ENCODE results near the gene GOLT1B.
A peak's percentile ranks its signal among the peaks of the same experiment; 100 is the strongest.
"Not testable (repeated sequence)": the region's sequence is repeated elsewhere in the genome, so short reads cannot be mapped to it uniquely, and the experiment has no call there.

The GOLT1B gene

DNA sequence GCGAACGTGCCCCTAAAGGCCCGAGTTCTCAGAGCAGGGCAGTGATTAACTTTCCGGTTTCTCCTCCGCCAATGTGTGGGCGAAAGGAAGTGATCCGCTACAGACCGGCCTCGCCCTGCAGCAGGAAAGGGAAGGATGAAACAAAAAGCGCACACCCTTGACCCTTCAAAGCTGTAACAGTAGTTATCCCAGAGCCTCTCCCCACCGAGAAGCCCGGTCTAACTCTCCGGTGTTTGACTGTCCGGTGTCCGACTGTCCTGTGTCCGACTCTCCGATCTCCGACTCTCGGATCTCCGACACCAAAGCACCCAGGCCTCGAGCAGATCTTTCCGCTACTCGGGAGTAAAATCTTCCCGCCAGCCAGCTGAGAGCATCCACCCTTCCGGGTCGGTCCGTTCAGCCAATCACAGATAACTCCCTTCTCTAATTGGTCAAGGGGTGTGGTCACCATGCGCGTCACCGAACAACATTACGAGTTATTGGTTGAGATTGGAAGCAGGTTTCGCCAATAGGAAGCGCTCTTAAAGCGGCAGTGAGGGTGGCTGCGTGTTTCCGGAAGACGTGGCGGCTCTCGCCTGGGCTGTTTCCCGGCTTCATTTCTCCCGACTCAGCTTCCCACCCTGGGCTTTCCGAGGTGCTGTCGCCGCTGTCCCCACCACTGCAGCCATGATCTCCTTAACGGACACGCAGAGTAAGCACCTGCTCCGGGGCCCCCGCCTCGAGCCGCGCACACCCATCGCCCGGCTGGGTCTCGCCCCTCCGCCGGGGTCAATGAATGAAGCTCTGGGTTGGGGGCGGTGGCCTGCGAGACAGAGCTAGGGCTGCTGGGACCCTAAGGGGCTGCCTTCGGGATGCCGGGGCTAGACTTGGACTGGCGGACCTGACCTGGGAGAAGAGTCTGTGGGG, at the start of gene GOLT1B, which contains the start of gene RECQL:
TSS of gene GOLT1B (plus strand) at position 532 of the 906 bp plus-strand sequence. CDS start at position 667, 135 bp downstream.
TSS of gene RECQL (minus strand) at position 378 of the 906 bp plus-strand sequence. CDS start 2,065 bp downstream, outside the sequence.
- DNase-seq (ENCODE audit: low read depth in 2 of 2): peak; percentile 73 to 76

DNA sequence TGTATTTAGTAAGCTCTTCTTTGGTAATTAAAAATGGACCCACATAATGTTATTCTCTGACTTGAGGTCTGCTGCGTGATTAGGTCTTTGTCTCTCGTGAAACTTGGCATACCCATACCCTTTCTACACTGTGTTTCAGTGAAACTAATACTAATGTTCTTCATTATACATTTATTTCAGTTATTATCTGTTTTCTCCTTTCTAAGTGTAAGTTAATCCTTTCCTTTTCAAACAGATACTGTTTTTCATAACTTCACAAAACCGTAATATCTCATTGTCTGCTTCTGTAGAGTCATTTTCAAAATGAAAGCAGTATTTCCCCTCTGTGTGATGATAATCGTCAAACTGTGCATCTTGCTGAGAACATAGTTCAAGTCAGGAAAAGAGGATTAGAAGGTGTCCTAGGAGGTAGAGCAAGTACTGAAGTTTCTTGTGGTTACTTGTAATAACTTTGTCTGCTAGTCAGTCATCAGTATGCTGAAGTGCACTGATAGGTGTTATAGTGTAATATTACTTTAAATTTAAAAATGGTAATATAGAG, 48.2 kb upstream of the GOLT1B start:
- DNase-seq (ENCODE audit: low read depth in 2 of 2): no peak

GRCh38 chr12:21456291-21456780, 45.3 kb upstream of the GOLT1B start:
- peak in 1 of 2 donors; percentile 9 for DNase-seq (ENCODE audit: low read depth in 2 of 2)

GRCh38 chr12:21459474-21459873, 42.1 kb upstream of the GOLT1B start:
- no peak for DNase-seq (ENCODE audit: low read depth in 2 of 2)

DNA sequence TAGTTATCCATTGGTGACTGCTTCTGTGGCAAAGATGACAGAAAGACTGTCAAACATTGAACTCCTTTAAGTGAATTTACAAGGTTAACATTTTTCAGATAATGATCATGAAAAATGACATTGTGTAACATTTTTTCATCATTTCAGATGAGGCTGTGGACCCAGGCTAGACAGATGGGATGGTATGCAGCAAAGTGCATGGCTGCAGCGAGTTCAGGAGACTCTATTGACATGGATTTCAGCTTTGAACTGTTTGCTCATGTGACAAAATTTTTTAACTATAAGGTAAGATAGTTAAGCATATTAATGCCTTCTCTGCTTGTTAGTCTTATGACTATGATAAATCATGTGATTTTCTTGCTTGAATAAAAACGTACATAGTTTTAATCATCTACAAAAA, 34.3 kb upstream of the GOLT1B start:
- DNase-seq (ENCODE audit: low read depth in 2 of 2): not testable (repeated sequence)

DNA sequence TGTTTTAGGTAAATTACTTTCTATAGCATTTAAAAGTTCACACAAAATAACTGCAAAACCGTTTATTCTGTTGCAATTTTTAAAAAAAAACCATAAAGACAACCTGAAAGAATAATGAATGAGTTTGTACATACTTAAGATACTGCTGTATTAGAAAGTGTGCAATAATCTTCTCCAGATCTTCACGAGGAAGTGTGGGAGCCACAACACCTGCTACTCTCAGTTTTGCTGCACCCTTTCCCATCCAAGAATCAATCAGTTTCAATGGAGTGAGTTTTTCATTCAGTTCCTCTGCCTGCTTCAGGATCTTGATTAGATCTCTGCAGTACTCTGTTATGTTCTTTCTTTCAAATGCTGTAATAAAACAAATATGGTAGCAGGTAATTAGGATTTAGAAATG, 30.3 kb upstream of the GOLT1B start:
- DNase-seq (ENCODE audit: low read depth in 2 of 2): no peak

- DNase-seq (ENCODE audit: low read depth in 2 of 2): no peak
Observed at GRCh38 chr12:21472197-21472823, 29.3 kb upstream of the GOLT1B start.

DNA sequence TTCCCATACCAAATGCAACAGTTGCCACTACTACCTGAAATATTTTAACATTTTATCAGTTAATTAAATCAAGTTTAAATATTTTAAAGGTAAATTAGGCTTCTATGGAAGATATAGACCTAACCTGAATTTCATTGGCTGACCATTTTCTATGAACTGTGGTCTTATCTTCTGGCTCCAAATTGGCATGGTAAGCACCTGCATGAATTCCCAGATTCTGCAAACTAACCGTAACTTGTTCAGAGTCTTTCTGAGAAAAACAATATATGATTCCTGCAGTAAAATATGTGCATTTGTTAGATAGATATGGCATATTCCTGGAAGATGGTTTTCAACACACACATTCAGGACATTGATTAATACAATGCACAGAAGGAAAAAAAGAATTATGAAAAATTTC, 26.0 kb upstream of the GOLT1B start:
- no peak for DNase-seq (ENCODE audit: low read depth in 2 of 2)

GRCh38 chr12:21476949-21477348, 24.6 kb upstream of the GOLT1B start:
- no peak for DNase-seq (ENCODE audit: low read depth in 2 of 2)

DNA sequence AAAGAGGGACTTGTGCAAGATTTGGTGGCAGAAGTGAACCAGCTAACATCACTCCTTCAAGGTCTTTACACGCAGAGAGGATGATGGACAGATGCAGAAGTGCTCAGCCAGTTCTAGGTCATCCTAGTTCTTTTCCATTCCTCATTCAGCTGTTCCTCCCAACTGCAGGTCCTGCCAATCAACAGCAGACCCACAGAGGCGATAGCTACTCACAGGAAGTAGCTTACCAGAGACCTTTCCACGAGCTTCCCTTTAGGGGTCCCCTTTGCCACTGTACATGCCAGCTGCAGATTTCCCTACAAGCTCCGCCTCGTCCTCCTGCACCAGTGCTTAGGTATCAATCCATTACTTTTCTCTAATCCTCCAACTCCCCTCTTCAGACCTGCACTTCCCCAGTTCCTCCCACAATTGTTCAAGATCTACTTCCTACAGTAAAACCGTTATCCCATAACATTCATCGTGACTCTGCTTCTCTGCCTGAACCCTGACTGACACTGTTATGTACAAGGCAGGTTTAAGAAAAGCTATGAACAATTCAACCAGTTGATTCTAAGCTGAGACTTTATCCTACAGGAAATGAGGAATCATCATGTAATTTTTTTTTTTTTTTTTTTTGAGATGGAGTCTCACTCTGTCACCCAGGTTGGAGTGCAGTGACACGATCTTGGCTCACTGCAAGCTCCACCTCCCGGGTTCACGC, 22.7 kb upstream of the GOLT1B start:
- DNase-seq (ENCODE audit: low read depth in 2 of 2): no peak

GRCh38 chr12:21483531-21483930, 18.1 kb upstream of the GOLT1B start:
- DNase-seq (ENCODE audit: low read depth in 2 of 2): no peak

DNA sequence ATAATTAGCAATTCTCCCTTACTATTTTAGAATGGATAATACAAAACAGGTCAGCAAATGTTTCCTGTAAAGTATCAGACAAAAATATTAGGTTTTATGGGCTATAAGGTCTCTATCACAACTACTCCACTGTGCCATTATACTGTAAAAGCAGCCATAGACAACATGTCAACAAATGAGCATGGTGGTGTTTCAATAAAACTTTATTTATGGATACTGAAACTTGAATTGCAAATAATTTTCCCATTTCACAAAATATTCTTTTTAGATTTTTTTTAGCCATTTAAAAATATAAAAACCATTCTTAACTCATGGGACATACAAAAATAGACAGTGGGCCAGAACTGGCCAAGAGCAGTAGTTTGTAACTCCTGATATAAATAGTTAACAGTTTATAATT, 15.6 kb upstream of the GOLT1B start:
- DNase-seq (ENCODE audit: low read depth in 2 of 2): no peak

- no peak for DNase-seq (ENCODE audit: low read depth in 2 of 2)
Observed at GRCh38 chr12:21499765-21500164, 1.8 kb upstream of the GOLT1B start.

- DNase-seq (ENCODE audit: low read depth in 2 of 2): no peak
Observed at GRCh38 chr12:21500786-21501257, 767 bp upstream of the GOLT1B start.

- peak; percentile 1 for DNase-seq (ENCODE audit: low read depth in 2 of 2)
Observed at GRCh38 chr12:21502164-21502496, 541 bp downstream of the GOLT1B start.

DNA sequence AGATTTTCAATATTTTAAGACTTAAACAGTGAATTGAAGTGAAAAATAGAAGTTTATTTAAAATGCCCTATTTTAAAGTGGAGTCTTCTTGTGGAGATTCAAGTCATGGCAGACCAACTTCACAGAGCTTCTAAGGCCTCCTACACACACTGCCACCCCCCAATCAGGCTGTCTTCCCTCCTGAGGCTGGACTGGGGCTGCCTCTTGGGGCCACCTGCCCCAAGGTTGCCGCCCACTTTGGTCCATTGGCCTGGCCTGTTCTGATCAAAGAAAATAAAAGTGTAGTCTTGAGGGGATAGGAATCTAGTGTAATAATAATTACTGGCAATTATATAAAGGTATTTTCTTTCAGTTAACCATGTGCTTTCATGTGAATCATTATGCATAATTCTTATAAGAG, 1.3 kb downstream of the GOLT1B start:
- DNase-seq (ENCODE audit: low read depth in 2 of 2): no peak

DNA sequence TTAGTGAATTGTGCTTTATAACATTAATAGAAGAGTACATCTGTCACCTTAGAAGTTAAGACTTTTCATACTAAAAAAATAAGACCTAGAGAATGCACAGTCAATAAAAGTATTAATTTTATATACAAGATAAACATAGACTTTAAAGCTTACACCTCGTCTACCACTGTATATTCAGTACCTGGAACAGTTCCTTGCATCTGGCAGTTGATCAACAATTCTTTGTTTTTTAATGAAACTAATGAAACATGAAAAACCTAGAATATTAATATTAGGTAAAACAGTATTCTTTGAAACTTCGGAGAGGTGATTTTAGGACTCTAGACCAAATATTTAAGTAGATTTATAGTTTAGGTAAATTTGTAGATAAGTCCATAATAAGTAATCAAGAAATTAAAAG, 4.3 kb downstream of the GOLT1B start:
- no peak for DNase-seq (ENCODE audit: low read depth in 2 of 2)

DNA sequence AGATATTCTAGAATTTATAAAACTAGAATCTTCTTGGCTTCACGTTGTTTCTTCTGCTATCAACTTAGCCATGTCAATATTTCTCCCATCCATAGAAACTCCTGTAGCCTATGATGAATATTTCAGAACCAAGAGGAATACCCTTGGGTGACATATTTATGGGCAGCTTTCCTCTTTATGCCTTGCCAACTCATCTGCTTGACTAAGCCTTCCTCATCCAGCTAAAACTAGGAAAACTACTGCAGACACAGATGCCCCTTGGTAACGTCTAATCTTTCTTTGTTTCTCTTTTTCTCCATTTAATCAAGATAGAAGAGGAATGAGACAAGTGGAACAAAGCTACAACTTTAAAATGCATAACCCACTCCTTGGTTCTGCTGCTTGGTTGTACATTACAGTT, 6.3 kb downstream of the GOLT1B start:
- DNase-seq (ENCODE audit: low read depth in 2 of 2): no peak

DNA sequence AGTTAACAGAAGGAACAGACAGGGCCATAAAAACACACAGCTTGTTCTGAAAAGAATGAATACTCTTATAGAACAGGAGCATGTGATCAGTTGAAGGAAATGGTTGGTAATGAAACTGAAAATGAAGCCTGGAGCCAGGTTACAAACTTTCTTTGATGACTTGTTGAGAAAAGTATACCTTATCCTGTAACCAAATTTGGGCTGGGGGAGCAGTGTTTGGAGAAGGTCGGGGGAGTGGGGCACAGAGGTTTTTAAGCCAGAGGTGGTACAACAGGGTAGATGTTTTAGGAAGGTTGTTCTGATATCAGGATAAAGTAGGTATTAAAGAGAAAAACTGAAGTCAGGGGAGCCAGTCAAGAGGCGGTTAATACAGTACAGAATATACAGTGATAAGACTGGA, 8.2 kb downstream of the GOLT1B start:
- no peak for DNase-seq (ENCODE audit: low read depth in 2 of 2)

GRCh38 chr12:21516281-21516680, 14.7 kb downstream of the GOLT1B start:
- no peak for DNase-seq (ENCODE audit: low read depth in 2 of 2)

GRCh38 chr12:21518451-21518850, 16.9 kb downstream of the GOLT1B start:
- DNase-seq (ENCODE audit: low read depth in 2 of 2): no peak

DNA sequence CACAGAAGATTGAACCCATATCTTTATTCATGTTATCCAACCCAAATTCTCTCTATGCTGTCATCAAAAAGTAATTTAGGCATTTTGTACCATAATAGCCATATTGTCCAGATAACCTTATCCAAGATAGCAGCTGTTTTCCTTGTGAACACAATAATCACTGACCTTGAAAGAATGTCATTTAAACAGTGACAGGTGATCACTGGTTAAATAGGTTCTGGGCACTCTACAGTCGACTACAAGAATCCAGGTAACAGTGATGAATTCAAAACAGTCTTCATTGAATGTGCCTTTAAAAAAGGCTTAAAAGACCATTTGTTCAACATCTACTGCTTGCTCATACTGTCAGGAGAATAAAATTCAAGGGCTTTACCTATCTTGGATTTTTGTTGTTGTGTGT, 20.0 kb downstream of the GOLT1B start:
- DNase-seq (ENCODE audit: low read depth in 2 of 2): no peak
